GOT3 (cell line): Measurements from ENCODE around the gene B4GALNT1.
A peak's percentile ranks its signal among the peaks of the same experiment; 100 is the strongest.
"Not testable (repeated sequence)": the region's sequence is repeated elsewhere in the genome, so short reads cannot be mapped to it uniquely, and the experiment has no call there.

Experiments used
- DNase-seq: peaks from one replicate; lab custom pipeline; 2025; ENCODE audit warnings: mixed read lengths; lab: John Stamatoyannopoulos, UW

Gene B4GALNT1

GRCh38 chr12:57637364-57637763 is 4.4 kb upstream of the B4GALNT1 start:
- no peak for DNase-seq

GRCh38 chr12:57636731-57637130 is 3.7 kb upstream of the B4GALNT1 start:
- DNase-seq = not testable (repeated sequence)

GRCh38 chr12:57632073-57632957 is 686 bp downstream of the B4GALNT1 start:
- DNase-seq = no peak

- no peak for DNase-seq
Measured at GRCh38 chr12:57631566-57632072, 1.4 kb downstream of the B4GALNT1 start.

GRCh38 chr12:57630891-57631433 is 2.0 kb downstream of the B4GALNT1 start:
- no peak for DNase-seq

GRCh38 chr12:57629897-57630471 is 3.0 kb downstream of the B4GALNT1 start:
- no peak for DNase-seq

GRCh38 chr12:57628280-57629191 is 4.5 kb downstream of the B4GALNT1 start:
- DNase-seq = no peak

GRCh38 chr12:57627501-57628279 is 5.3 kb downstream of the B4GALNT1 start:
- DNase-seq = no peak

GRCh38 chr12:57626921-57627445 is 6.0 kb downstream of the B4GALNT1 start:
- no peak for DNase-seq

GRCh38 chr12:57626111-57626920 is 6.7 kb downstream of the B4GALNT1 start:
- DNase-seq = no peak

GRCh38 chr12:57625261-57626032 is 7.6 kb downstream of the B4GALNT1 start:
- no peak for DNase-seq

GRCh38 chr12:57624441-57625220 is 8.4 kb downstream of the B4GALNT1 start:
- no peak for DNase-seq

GRCh38 chr12:57623811-57624390 is 9.1 kb downstream of the B4GALNT1 start:
- DNase-seq = no peak

GRCh38 chr12:57623385-57623784 is 9.6 kb downstream of the B4GALNT1 start:
- no peak for DNase-seq

GRCh38 chr12:57622293-57623245 is 10.4 kb downstream of the B4GALNT1 start:
- no peak for DNase-seq

- DNase-seq = peak; percentile 99
Measured at GRCh38 chr12:57621497-57622292, 11.3 kb downstream of the B4GALNT1 start.
